Stimulated activated CD8-positive, alpha-beta memory T cell treated with anti-CD3 and anti-CD28 coated beads, Interleukin-4, amount 100 ng/mL, for 4 hours (primary cell): ENCODE measurements around the gene FABP6.

Experiments
- DNase-seq, 2 donors: peaks; one replicate each; pipeline ENCODE4 v3.0.0-alpha.2; 2020; ENCODE audit warnings: low read depth in 2 of 2, low spot score in 1 of 2

Gene FABP6

DNA sequence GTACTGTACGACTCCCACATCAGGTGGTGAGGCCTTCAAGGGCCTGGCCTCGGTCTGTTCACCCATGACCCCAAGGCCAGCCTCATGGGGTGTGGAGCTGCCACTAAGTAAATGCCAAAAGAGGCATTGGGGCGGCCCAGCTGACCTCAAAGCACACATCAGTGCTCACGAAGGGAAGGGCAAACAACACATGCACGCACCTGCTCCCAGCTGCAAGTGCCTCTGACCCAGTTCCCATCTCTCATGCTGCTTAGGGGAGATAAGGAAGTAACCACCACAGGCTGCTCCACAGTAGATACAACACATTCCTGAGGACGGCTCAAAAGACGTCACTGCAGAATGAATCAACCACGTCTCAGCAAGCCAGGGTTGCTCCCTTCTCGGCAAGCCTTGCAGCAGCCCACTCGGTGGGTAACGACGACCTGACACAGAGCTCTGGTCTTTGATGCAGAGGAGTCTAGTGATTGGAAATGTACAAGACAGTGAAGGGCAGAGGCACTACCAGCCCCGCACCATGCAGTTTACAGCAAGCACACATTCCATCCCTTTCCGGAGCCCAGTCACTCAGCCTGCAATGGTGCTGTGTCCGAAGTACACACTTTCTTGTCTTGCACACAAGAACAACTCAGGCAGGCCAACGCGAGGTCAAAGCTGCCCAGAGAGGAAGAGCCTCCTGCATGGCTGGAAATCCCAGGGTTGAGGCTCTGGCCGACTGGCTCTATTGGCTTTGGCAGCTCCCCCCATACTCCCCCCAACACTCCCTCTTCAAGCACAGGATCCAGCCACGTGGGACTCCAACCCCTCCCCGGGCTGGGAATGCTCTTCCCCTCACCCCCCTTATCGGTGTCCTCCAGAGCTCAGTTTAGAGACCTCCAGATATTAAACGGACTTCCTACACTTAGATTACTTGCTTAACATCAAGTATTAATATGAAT is 31.8 kb downstream of the FABP6 start:
- DNase-seq = no peak

DNA sequence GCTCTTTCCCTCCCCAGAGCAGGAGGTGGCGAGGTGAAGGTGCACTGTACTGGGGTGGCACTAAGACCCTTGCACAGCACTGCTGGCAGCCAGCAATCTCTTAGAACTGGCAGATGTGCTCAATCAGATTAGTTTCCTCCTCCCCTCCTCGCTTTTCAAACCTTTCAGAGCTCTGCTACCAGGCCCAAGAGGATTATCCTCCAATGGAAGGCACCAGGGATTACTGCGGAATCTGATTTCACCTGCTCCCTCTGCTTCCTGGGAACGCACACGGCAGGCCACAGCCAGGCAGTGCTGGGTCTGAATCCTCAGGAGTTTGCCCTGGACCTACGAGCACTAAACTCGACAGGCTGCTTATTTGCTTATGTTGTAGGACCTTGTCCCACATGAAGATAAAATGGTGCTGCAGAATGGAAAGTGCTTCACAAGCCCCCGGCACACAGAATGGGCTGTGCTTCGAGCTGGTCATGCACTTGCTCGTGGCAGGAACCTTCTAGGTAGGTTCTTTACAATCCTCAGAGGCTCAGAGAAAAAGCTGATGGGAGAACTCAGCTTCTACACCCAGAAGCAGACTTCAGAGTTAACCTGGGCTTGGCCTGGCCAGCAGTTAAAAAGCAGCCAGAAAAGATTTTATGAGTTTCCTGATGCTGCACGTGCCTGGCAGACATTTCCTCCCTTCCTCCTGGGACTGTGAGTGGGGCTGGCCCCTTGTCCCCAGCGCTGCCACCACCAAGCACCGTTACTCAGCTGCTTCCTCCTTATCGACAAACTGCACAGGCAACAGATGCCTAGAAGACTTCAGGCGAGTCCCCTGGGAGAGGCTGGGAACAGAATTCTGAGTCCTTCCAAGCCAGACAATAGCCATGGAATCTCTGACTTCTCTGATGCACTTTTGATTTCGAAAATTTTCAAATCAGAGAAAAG is 33.1 kb downstream of the FABP6 start:
- DNase-seq = no peak

DNA sequence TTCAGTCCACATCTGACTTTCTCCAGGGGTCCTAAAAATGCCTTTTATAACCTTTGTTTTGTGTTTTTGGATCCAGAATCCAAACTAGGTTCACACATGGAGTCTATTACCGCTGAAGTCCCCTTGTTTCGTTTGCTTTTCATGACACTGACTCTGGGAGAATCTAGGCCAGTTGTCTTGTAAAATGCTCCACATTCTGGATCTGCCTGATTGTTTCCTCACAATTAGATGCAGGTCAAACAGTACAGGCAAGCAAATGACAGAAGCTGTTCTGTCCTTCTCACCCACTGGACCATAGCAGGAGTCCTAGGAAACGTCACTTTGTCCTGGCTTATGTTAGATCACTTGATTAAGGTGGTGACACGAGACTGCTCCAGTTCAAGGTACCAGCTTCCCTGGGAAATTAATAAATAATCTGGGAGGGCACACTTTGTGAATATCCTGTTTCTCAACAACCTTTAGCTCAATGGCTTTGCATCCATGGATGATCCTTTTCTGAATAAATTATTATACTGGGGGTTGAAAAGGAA is 34.1 kb downstream of the FABP6 start:
- DNase-seq = no peak

DNA sequence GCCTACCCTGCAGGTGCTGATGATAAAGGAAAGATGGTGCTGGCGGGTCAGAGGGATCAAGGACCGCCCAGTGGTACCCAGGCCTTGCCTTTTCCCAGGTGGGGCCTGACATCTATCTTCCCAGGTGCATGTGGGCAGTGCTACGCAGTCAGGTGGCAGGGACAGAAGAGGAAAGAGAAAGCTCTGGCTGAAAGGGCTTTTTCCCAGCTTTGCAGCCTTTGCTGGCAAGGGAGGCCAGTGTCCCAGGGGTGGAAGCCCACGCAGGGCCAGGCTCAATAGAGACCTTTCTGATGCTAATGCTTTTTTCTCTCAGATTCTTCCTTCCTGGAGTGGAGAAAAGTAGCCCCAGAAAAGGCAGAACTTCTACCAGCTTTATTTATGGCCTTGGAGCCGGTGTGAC is 36.7 kb downstream of the FABP6 start:
- no peak for DNase-seq

DNA sequence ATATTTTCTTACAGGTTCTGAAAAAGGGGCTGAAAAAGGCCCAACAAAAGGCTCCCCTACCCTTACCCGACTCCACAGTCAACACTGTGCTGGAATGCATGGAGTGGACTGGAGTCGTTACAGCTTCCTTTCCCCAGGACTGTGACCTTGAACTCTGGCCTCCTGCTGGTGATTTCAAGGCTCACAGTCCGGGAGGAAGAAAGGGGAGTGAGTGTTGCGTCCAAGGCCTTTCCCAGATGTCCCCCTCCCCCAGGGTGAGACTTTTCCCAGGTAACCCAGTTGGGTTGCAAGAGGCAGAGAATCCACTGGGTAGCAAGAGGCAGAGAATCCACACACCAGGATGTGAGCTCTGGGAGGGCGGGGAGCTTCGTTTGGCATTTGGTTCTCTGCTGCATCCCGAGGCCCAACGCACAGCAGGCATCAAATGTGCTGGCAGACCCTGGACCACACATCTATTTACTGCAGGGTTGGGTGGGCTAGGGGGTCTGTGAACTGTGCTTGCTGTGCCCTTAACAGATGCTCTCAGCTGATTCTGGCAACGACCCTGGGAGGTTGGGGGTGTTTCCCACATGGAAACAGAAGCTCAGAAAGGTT is 37.5 kb downstream of the FABP6 start:
- DNase-seq = no peak

DNA sequence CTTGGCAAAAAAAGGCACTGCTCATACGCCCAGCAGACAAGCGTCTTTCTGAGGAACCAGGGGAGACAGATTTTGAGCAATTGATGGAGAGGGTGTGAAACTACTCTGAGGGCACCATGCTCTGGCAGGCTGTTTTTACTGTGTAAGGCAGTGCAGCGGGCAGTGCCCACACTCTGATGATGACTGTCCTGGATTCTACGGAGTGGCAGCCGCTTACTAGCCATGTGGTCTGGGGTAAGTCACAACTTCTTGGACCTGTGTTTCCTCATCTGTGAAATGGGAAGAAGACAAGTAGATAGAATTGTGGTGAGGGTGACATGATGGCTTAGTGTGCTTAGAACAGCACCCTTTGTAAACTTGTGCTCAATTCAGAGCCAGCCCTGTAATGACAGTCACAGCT is 38.8 kb downstream of the FABP6 start:
- DNase-seq = no peak

DNA sequence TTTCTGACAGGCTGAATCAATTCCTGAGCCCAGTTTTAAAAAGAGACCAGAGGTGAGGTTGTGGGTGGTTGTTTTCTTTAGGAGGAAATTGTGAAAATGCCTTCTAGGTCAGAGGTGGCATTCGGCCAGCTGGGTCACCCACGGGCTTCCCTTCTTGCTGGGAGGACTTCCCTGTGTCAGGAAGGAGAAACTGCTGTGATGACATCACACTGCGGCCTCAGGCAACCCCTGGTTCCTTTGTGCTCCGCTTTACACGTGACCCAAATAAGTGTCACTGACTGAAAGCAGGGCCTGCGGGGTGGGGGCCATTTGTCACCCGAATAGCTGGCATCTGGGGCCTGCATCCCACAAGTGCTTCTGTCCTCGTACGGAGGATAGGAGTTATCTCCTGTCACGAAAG is 39.7 kb downstream of the FABP6 start:
- DNase-seq = no peak

DNA sequence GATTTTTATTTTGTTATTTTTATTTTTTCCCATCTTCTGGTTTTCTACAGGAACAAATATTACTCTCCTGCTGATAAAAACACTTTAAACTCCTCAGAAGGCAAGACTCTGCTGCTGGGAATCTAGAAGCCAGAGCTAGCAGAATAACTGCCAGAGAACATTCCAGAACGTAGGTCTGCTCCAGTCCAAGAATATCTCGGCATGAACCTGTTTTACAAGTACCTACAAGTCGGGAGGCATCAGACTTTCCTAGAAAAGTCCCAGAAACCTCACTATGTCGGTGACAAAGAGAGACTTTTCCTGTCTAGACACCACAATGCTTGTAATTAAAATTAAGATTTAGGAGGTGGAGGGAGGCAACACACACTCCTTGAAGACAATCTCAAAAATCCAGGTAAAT is 41.4 kb downstream of the FABP6 start:
- no peak for DNase-seq

DNA sequence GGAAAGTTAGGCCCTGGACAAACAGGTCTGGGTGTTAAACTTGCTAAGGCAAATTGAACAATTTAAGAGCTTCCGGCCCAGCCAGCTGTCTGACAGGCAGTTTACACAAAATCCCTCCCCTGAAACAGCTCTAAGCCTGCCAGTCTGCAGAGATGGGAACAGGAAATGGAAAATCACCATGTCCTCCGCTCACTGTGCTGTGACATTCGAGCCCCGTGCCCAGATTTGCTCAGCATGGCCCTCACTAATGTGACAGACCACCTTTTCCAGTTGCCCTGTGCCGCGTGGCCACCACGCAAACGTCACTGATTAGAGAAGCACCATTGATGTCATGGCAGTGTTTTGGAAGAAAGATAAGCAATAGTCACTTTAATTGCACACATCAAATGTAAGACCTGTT is 42.1 kb downstream of the FABP6 start:
- no peak for DNase-seq

DNA sequence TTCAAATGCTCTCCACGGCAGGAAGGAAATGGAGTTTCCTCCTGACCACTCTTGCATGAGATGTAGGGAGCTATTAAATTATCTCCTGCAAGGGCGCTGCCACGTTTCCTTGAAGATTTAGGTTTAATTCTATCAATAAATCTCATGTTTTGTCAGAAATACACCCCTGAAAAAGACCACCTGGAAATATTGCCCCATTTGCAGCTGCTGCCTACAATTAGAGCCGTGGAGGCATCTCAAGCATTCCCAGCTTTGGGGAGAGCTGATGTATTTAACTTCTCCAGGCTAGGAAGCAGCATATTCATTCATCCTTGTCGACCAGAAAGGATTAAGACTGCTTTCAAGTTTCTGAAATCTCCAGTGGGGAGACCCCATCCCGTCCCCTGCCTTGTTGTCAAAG is 42.5 kb downstream of the FABP6 start:
- DNase-seq = no peak

DNA sequence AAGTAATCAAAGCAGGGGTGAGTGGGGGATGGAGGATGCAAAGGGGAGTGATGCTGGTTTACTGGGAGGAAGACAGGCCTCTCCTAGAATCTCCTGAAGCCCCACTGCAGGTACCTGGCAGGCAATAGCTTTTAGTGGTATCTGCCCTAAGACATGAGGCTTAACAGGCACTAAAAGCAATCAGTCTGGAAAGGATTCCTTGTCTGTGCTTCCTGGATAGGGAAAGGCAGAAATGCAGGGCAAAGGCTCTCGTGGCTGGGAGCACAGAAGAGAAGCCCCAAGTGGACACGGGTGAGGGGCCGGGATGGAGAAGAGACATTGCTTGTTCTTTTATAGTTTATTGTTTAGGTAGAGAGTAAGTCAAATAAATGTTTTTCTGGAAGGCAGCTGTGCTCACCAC is 43.0 kb downstream of the FABP6 start:
- DNase-seq = no peak

DNA sequence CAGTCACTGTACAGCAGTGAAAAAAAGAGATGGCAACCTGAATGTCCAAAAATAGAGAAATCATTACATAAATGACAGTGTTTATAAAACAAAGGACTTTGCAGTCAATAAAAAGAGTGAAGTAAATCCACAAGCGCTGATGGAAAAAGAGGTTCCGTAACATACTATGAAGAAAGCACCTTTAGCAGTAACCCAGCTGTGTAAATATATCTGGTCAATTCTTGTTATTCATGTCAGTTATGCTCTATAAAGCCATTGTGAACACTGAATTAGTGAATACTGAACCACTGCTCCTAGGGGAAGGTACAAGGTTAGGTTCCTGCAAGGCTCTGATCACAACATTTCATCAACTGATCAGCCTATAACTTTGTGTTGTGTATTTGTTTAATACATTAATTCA is 43.6 kb downstream of the FABP6 start:
- no peak for DNase-seq

DNA sequence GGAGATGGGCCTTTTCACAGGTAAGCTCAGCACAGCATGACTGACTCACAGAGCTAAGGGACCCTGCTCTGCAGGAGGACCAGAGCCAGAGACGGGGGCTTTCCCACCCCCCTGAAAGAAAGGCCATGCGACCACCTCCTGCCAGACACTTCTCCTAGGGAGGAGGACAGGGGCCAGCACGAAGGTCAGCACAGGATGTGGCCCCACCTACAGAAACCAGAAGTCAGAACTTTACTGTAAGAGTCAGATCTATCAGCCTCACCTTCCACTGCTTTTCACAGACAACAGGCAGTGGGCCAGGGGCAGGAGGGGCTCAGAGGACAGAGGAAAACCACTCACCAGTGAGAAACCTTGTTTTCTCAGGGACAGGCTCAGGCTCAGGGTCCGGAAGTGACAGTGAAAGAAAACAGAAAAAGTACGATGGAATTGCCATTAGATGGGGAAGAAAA is 45.2 kb downstream of the FABP6 start:
- no peak for DNase-seq

DNA sequence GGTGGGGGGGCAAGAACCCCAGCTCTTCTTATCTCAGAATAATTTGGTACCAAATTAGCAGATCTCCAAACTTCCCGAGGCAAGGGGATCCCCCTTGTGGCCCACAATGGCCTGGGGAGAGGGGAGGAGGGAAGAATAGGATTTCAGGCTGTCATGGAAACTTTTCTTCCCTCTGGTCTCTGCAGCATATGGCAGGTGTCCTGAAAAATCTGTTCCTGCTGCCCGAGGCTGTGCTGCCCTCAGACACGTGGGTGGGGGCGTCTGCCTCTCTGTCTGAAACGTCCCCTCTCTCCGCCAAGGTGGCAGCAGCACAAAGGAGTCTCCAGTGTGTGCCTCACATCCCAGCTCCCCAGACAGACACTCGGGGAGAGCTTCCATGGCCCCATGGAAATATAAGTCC is 49.0 kb downstream of the FABP6 start:
- DNase-seq = no peak

DNA sequence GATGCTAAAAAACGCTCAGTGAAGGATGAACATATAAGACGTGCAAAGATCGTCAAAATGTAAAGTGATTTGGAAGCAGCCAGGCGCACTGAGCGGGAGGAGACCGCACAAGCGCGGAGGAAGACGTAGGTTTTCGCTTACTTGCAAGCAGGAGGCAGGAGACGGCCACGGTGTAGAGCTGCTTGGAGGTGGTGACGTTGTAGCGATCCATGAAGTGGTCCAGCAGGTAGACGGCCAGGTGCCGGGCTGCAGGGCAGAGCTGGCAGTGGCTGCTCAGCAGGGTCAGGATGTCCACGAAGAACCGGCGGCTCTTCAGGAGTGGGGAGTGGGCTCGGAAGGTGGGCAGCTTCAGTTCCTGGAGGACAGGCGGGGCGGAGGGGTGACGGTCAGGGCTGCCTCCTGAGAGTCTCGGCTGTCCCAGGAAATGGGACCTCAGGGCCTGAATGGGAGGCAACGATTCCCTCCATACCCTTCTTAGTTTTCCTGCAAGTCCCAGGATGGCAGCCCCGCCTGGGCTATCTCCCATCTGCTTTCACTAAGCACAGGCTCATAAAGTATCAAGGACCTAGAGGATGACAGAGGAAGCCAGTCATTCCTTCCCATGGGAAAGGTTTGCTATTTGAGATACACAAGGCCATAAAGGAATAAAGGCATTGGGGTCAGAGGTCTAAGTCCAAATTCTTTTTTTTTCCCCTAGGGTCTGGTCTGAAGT is 51.2 kb downstream of the FABP6 start:
- DNase-seq = no peak

DNA sequence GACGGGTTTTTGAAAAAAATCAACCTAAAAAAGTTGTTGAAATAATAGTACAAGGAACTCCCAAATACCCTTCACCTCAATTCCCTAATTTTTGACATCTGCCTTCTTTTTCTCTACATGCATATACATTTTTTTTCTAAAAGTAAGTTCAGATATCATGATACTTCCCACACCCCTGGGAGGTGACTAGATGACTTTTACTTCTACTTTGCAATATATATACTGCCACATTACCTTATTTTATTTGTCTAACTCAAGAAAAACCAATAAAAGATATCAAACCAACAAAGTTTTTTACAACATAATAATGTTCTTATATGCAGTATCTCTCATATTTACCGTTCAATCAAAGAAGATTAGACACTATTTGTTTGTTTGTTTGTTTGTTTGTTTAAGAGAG is 52.0 kb downstream of the FABP6 start:
- no peak for DNase-seq

DNA sequence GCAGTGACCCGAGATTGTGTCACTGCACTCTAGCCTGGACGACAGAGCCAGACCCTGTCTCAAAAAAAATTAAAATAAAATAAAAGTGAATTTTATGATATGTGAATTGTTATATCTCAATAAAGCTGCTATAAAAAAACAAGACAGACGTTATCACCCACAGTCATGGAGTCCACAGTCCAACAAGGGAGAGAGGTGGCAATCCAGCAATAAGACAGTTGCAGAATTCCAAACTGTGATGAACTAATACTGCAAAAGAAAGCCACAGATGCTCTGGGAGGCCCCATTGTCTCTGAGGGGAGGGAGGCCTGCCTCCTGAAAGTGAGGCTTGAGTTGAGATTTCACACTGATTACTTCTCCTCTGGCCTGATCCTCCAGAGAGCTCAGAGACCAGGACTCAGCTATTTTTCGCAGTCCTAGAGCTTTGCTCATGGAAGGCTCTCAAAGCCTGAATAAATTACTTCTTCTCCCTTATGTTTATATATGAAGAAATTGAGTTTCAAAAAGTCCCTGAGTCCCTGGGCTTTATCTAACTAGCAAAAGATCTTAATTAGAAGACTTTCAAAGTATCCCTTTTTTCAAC is 55.1 kb downstream of the FABP6 start:
- no peak for DNase-seq

DNA sequence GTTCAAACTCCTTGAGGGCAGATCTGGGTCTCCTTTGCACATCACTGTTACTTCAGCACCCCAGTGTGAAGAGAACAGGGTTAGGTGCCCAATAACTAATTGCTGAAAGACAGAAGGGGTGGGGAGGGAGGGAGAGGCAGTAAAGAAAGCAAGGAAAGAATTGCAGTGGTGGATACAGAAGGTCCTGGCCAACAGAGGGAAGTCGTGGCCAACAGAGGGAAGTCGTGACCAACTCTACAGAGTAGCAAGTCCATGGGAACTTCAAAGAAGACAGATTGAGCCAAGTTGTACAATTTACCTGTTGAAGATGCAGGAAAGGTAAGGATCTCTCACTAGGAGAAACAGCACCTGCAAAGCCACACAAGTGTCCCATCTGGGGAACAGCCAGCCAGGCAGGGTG is 56.0 kb downstream of the FABP6 start:
- DNase-seq = no peak

DNA sequence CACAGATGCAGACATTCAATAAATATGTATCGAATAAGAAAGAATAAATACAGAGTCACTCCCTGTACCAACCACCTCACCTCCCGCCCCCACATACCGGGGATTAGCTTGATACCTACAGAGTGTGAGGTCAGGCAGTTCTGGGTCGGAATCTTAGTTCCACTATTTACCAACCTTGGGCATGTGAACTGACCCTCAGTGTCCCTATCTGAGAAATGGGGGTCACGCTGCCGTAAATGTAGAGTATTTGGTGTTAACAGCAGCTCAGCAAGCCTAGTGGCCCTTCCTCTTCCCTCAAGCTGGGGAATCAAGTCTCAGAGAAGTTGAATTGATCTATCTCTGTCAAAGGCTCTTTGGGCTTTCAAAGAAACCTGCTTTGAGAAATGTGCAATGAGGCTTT is 57.6 kb downstream of the FABP6 start:
- no peak for DNase-seq

DNA sequence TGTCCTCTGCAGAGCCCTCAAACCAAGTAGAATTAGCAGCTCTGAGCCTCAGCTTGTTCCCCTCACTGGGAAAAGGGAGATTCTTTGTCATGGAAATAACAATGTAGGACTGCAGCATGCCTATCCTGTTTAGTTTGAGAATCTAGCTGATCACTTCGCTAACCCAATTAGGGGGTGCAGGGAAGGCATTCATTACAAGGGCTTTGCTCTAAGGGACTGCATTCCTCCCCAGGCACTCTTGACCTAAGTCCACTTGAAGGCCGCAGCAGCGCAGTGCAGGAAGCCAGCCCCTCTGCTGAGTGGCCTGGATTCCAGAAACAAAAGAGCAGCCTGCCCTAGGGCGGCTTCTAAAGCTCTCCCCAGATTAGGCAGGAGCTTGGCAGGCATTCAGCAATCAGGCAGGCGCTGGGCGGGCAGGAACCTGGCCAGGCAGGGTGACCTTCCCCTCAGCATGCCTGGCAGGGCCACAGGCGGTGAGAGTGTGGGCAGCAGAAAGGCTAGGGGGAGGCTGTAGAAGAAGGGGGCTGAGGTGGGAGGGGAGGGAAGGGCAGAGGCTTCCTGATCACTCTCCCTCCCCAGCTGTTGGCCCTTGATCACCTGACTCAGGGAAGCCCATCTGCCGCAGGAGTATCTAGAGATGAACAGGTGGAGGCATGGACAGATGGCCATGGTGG is 58.2 kb downstream of the FABP6 start:
- no peak for DNase-seq
